Measurements from ENCODE around the gene IL31RA.

- TF ChIP-seq THYN1 (CRISPR knock-in tag; IDR thresholded peaks at IDR 0.05; ENCODE audit: borderline replicate concordance, low read depth) (no peak), ZNF589 (CRISPR knock-in tag; conservative IDR thresholded peaks at IDR 0.05) (no peak), POGZ (CRISPR knock-in tag; IDR thresholded peaks at IDR 0.05) (no peak), EZH2 (conservative IDR thresholded peaks at IDR 0.05; ENCODE audit: low read depth, low read length) (no peak), HNF4A (CRISPR knock-in tag; IDR thresholded peaks at IDR 0.05) (no peak), CTCF (CRISPR knock-in tag; IDR thresholded peaks at IDR 0.05) (no peak), XRCC5 (optimal IDR thresholded peaks at IDR 0.05; ENCODE audit: low read length) (no peak)
Observed at GRCh38 chr5:55816342-55816741, 34.8 kb upstream of the IL31RA start.

Data from HepG2 (cell line).